GM19324 (cell line): ENCODE results near the gene SRRM5.
"Not testable (repeated sequence)": the region's sequence is repeated elsewhere in the genome, so short reads cannot be mapped to it uniquely, and the experiment has no call there.

Experiments
- ATAC-seq: cut with Tn5 transposase; IDR thresholded peaks from one replicate; pipeline ENCODE4 v1.9.1; 2021; ENCODE audit warnings: mild to moderate bottlenecking, moderate library complexity; ENCODE audit not compliant: unreplicated experiment, low FRiP score

The SRRM5 gene

DNA sequence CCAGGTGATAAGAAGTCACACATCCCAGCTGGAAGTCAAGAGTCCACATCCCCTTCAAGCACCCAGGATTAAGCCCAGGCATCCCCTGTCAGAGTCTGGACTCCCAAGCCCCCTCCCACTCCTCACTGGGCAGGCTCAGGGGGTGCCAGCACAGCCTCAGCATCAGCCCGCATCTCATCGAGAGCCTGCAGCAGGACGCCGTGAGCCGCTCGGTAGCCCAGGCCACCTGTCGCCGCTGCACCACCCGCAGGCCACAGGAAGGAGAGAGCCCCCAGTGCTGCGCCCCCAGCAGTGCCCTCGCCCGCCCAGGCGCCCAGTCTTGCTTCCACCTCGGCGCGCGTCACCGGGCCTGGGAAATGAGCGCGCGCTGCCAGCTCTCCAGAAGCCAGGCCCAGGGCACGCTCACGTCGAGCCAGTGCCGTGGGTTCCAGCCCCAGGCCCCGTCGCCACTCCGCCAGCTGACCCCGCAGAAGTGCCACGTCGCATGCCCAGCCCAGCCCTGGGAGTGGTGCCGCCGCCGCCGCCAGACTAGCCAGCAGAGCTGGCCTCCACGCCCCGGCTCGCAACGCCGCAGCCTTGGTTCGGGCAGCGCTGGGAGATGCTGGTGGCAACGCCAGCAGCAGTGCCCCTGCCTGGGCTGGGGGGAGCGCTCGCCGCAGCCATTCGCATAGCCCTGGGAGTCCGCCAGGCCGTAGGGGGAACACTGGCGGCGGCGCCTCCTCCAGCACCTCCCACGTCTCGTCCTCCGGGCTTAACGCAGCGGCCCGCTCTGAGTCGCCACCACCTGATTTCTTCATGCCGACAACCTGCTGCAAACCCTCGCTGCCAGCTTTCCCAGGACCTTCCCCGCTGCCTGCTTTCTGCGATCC, 19.8 kb upstream of the SRRM5 start:
- no peak for ATAC-seq

DNA sequence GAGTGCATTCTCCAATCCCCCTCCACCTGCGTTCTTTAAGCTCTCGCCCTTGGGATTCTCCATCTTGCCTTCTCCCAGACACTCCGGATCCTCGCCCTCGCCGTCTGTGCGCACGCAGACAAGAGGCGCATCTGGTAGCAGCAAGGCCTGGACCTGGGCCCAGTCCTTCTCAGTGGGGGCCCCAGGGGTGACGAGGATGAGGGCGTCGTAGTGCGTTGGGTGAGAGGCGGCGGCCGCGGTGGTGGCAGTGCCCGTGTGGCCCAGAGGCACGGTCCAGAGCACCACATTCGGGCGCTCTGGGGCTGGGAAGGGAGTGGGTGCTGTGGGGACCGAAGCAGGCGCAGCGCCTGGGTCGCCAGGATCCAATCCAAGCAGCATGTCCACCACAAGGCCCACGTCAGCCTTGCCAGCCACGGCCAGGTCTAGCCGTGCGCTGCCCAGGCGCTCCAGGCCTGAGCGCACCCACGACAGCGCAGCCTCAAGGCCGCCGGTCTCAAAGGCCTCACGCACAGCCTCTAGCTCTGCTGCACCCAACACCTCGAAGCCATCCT, 19.0 kb upstream of the SRRM5 start:
- ATAC-seq = no peak

DNA sequence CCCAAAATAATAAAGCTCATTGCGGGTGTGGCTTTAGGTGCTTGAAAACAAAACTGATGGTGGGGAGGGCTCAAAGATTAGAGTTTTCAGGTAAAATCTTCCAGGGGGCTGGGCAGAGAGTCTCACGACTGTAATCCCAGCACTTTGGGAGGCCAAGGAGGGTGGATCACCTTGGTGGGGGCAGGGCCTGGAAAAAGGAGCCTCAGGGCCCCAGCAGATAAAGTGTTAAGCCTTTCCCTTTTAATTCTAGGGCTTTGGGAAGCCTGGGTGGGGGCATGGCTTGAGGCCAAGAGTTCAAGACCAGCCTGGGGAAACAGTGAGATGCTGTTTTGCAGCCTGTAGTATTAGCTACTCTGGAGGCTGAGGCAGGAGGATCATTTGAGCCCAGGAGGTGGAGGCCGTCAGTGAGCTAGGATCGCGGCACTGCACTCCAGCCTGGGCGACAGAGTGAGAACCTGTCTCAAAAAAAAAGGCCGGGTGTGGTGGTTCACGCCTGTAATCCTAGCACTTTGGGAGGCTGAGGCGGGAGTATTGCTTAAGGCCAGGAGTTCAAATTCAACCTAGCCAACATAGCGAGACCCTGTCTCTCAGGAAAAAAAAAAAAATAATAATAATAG, 17.7 kb upstream of the SRRM5 start:
- no peak for ATAC-seq

DNA sequence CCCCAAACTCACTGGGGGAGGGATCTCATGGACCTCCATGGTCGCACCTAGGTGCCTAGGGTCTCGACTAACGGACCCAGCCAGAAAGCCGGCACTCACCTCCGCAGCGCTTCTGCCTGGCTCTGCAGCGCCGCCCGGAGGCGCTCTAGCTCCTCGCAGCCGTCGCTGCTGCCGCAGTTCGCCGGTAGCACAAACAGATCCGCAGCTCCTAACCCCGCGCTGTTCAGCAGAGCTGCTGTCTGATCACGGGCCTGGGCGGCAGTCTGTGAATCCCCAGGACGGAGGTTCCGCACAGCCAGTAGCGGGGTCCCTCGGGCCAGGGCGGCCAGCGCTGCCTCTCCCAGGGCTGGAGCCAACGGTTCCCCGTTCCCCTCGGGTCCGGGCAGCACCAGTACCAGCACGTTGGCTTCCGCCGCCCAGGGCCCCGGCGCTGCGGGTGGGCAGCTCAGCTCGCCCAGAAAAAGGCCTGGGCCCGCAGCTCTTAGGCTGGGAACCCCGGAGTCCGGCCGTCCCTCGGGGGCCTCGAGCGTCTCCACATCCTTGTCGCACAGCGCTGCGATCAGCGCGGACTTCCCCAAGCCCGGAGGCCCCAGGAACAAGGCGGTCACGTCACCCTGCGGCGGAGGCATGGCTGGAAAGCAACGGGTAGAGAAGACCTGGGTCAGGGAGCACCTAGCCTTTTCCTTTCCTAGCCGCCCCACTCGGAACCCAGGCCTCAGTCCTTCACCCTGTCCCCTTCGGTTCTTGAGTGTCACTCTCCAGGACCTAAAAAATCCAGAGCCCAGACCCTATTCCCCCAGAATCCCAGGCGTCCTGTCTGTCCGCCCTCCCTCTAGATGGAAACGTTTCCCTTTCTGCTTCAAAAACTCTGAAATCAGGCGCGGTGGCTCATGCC, 16.9 kb upstream of the SRRM5 start:
- ATAC-seq = no peak

DNA sequence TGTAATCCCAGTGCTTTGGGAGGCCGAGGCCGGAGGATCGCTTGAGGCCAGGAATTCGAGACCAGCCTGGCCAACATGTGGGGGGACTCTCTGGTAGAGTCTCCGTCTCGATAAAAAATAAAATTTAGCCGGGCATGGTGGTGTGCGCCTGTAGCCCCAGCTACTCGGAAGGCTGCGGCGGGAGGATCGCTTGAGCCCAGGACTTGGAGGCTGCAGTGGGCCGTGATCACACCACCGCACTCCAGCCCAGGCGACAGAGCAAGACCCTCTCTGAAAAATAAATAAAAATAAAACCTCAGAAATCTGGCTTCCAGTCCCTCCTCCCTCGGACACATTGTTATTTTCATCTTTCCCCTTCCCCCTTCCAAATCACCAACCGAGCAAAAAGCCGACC, 16.3 kb upstream of the SRRM5 start:
- ATAC-seq = no peak

DNA sequence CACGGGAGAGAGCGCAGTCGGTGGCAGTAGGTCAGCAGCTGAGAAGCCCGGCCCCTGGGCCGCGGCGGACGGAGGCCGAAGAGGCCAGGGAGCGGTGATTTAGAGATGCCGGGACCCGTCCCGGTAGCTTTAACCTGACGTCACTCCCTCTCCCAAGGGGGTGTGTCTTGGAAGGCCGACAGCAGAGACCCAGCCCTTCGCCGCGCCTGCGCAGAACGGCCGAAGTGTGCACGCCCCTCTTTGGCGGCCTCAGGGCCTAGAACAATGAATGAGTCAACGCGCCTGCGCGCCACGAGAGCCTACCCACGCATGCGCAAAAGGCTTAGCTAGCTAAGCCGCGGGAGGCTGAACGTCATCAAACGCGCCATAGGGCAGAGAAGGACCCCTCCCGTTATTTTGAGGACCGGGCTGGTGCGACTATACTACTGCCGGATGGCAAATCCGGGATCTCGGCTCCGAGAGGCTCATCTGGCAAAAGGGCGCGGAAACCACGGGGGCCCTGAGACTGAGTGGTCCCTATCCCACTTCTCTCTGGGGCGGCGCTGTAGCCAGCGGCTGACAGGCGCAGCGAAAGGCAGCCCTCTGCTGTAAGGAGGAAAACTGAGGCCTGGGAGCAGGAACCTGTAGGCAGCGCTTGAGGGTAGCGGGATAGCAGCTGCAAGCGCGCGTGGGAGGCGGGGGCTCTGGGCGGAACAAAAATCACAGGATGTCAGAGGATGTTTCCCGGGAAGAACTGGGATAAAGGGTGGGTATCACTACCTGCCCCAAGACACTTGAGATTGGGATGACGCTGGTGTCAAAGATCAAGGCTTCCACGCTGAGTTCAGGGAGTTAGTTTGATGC, 15.7 kb upstream of the SRRM5 start, which contains the start of the genes IRGQ and ZNF576:
IRGQ (minus strand) TSS at position 136 of the 843 bp plus-strand sequence. CDS start 796 bp downstream, outside the sequence.
ZNF576 (plus strand) TSS at position 597 of the 843 bp plus-strand sequence. CDS start 514 bp downstream, outside the sequence.
- peak; percentile 90 for ATAC-seq

DNA sequence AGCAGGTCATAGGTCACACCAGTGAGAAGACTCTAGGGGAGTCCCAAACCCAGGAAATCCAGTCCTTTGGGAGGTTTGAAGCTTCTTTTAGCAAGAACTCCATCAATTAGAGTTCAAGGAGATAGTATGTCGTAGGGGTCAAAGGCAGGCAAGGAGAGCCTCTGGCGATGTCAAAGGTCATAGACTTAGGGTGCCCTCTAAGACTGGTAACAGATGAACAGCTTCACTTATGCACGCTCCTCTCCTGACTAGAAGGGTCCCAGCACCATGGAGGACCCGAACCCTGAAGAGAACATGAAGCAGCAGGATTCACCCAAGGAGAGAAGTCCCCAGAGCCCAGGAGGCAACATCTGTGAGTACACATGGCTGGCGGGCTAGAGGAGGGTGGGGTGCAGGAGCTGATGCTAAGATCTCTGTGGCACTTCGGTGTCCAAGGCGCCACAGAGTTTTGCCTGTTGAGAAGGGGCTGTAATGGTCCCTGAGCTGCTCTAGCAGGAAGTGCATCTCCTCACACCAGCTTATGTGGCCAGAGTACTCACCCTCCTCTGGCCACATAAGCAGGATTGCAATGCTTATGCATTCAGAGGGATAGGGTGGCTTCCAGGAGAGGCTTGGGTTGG, 14.9 kb upstream of the SRRM5 start:
- ATAC-seq = no peak

DNA sequence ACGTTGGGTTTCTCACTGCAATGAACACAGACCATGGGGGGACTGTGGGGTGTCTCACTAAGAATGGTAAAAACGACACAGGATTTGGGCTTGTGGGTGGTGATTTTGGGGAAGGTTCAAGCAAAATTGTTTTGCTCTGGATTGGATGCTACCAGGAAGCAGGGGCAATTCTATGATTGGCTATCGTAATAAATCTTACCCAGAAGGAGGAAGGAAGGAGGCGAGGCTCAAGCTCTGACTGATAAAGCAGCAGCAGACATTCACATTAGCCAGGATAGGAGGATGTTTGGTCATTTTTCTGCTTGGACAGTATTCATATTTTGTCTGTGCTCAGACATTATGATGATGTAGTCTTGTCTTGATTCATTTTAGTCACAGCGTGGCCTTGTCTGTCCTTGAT, 14.0 kb upstream of the SRRM5 start:
- ATAC-seq = no peak

DNA sequence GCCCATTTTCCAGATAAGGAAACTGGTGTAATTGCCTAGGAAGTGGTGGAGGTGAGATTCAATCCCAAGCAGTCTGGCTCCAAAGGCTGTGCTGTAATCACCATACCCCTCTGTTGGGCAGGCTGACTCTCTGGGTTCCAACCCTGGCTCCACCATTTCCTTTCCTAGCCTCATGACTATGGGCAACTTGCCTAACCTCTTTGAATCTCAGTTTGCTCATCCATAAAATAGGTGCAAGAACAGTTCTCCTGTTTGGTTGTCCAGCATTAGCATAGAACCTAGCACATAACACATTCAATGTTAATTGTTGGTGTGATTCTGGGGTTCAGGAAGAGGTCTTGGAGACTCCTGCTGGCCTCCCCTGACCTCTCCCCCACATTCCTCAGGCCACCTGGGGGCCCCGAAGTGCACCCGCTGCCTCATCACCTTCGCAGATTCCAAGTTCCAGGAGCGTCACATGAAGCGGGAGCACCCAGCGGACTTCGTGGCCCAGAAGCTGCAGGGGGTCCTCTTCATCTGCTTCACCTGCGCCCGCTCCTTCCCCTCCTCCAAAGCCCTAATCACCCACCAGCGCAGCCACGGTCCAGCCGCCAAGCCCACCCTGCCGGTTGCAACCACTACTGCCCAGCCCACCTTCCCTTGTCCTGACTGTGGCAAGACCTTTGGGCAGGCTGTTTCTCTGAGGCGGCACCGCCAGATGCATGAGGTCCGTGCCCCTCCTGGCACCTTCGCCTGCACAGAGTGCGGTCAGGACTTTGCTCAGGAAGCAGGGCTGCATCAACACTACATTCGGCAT, 13.2 kb upstream of the SRRM5 start:
- ATAC-seq = no peak

DNA sequence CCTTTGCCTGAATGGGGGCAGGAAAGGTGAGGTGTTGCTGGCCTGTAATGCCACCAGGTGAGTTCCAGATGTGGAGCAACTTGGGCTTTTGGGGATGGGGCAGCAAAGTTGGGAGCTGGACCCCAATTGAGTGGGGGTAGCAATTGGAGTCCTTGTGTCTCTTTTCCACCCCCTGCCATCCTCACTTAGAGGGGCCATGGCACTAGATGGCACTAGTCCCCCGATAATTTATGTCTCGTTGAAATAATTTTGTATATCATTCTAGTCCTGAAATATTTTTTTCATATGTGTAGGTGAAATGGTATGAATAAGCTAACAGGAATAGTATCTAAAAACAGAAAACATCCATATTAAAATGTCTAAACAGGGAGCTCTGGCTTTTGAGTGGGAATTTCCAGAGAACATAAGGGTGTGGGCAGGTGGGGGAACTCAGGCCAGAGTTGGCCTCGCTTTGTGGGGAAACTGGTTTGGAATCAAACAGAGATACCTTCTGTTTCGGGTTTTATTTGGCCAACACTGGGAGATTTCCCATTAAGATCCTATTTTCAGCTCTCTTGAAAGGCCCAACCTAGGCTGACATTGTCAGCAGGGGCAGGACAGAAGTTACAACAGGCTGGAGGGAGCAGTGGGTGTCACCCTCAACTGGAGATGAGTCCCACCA, 12.1 kb upstream of the SRRM5 start:
- ATAC-seq = no peak

DNA sequence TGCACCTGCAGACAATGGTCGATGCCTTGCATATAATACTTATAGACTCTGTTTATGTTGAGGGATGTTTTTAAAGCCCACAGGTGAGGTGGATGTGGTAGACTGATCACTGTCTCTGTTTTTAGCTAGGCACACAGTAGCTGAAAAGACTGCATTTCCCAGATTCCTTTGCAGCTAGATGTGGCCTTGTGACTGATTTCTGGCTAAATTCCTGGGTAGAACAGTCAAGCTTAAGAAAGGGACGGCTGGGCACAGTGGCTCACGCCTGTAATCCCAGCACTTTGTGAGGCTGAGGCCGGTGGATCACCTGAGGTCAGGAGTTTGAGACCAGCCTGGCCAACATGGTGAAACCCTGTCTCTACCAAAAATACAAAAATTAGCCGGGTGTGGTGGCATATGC, 11.6 kb upstream of the SRRM5 start:
- not testable (repeated sequence) for ATAC-seq

DNA sequence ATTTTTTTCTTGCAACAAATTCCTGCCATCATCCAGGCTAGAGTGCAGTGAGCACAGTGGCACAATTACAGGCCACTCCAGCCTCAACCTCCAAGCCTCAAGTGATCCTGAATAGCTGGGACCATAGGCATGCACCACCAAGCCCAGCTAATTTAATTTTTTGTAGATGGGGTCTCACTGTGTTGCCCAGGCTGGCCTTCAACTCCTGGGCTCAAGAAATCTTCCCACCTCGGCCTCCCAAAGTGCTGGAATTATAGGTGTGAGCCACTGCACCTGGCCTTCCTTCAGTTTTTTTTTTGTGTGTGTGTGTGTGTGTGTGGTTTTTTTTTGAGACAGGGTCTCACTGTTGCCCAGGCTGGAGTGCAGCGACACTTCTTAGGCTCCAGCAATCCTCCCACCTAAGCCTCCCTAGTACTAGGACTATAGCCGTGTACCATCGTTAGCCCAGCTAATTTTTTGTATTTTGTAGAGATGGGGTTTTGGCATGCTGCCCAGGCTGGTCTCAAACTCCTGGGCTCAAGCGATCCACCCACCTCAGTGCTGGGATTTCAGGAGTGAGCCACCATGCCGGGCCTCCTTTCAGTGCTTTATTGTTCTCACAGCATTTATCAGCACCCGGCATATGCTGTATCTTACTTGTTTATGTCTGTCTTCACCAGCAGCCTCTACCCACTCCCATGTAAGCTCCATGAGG, 5.9 kb upstream of the SRRM5 start:
- no peak for ATAC-seq

DNA sequence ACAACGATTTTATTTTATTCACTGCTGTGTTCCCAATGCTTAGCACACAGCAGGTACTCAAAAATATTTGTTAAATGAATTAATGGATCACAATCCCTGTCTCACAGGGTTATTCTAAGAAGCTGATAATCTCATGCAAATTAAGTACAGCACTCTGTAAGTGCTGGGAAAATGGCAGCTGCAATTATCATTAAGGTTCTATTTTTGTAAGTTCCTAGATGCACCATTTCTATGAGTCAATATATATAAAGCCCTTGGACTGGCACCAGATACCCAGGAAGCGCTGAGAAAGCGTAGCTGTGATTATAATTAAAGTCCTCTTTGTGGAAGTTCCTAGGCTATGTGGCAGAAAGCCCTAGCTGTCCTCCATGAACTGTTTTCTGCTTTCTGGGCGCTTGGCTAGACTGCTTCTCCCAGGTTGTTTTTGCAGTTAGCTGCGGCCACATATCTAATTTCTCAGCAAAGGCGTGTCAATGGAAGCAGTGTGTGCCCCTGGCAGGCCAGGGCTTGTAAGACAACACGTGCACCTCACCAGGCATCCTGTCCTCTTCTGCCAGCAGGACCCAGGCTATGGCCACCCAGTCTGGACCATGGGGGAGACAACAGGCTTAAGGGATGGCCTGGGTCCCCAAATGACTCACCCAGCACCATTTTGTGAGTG, 5.2 kb upstream of the SRRM5 start:
- no peak for ATAC-seq

DNA sequence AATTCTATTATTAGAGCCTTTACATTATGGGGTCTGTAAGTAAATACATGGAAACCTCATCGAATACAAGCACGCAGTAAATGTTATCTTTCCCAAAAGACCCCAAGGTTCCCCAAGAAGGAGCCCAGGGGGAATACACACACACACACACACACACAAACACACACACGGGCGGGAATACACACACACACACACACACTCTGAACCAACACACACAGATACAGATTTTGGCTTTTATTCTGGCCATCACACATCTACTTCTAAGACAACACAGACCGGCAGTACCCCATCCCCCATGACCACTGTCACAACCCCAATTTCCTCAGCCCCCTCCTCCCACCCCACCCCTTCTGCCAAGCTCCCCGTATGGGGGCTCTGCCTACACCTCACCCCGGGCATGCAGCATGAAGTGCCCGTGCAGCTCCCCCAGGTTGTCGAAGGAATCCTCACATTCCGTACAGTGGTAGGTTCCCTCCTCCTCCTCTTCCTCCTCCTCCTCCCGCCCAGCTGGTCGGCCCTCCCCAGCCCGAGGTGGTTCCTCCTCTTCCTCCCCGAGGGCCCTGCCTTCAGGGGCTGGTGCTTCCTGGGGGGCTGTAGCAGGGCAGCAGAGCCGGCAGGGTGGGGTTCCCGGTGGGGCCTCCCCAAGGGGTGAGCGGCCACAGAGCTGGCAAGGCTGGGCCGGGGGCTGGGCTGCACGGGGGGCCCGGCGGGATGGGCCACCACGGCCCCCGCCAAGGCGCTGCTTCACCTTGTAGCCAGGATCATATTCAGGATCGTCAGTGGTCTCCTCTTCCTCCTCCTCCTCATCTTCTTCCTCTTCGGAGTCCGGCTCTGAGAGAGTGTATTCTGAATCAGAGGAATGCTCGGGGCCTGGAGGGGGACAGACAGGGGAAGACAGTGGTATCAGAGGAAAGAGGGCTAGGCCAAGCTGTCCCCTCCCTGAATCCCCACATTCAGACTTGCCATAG, 4.4 kb upstream of the SRRM5 start:
- no peak for ATAC-seq

DNA sequence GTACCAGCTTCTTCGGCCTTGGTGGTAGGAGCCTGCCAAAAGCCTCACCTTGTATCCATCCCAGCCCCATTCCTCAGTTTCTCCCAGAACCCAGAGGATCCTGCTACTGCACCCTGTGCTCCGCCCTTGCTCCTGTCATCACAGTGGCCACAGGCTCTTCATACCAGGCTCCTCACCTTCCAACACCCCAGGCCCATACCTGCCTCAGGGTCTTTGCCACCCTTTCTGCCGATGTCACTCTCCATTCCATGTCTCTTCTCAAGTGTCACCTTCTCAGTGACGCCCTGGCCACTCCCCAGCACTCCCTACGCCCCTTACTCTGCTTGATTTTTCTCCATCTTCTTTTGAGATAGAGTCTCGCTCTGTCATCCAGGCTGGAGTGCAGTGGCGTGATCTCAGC, 2.0 kb upstream of the SRRM5 start:
- ATAC-seq = no peak

DNA sequence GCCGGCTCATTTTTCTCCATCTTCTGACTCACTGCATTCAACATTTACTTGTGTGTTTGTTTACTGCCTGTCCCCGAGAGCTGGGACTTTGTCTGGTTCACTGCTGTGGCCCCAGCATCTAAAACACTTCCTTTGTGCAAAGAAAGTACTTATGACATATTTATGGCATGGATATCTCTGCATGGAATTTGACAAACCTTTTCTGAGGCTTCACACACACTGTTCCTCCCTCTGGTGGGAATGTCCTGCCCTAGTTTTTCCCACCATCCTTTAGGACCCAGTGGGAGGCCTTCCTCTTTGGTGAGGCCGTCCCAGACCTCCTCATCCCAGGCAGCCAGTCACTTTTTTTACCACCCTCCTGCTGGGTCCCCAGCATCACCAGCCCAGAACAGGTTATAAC, 1.4 kb upstream of the SRRM5 start:
- ATAC-seq = no peak
